Activated CD4-positive, alpha-beta memory T cell treated with anti-CD3 and anti-CD28 coated beads, Interleukin-2, amount 10 ng/mL, durations not matched to agents 7 days and 5 days (primary cell): Measurements from ENCODE around the gene SRSF2. TPM values are rescaled to one million over a fixed set of nuclear protein-coding genes. Genes with fewer than 3 reads are reported as not detected.
"Not testable (repeated sequence)": the region's sequence is repeated elsewhere in the genome, so short reads cannot be mapped to it uniquely, and the experiment has no call there.

ENCODE experiments used
- CTCF ChIA-PET: fragments of 350-600 bp; sonication (Branson Sonifier 250); formaldehyde crosslinking; loops from one replicate; lab custom pipeline; 2021; ENCODE audit warnings: antibody characterized with exemption, inconsistent platforms; lab: Charles Lee
- POLR2A ChIA-PET: fragments of 350-600 bp; sonication (Branson Sonifier 250); formaldehyde crosslinking; loops from one replicate; lab custom pipeline; 2021; ENCODE audit warnings: antibody characterized with exemption; lab: Charles Lee
- DNase-seq: peaks from one replicate; pipeline ENCODE4 v3.0.0-alpha.2; 2020
- H3K27ac Mint-ChIP-seq: one replicate; pipeline ENCODE4 v1.8.0; 2021; ENCODE audit warnings: mild to moderate bottlenecking, mixed read lengths
- H3K27me3 Mint-ChIP-seq: one replicate; pipeline ENCODE4 v1.8.0; 2021; ENCODE audit warnings: mixed read lengths
- H3K36me3 Mint-ChIP-seq: one replicate; pipeline ENCODE4 v1.8.0; 2021; ENCODE audit warnings: low read depth, mixed read lengths
- H3K4me1 Mint-ChIP-seq: one replicate; pipeline ENCODE4 v1.8.0; 2021; ENCODE audit warnings: mixed read lengths
- H3K4me3 Mint-ChIP-seq: one replicate; pipeline ENCODE4 v1.8.0; 2021; ENCODE audit warnings: mild to moderate bottlenecking, mixed read lengths
- H3K9me3 Mint-ChIP-seq: one replicate; pipeline ENCODE4 v1.8.0; 2021; ENCODE audit warnings: mixed read lengths
- total RNA-seq, 2 experiments: library from RNA; stranded (reverse); gene quantifications; one replicate each; pipeline ENCODE4 v1.2.3, GENCODE V29; 2021

Gene SRSF2
- total RNA-seq, 2 experiments from 2014 or later: 316 to 325 TPM

DNA sequence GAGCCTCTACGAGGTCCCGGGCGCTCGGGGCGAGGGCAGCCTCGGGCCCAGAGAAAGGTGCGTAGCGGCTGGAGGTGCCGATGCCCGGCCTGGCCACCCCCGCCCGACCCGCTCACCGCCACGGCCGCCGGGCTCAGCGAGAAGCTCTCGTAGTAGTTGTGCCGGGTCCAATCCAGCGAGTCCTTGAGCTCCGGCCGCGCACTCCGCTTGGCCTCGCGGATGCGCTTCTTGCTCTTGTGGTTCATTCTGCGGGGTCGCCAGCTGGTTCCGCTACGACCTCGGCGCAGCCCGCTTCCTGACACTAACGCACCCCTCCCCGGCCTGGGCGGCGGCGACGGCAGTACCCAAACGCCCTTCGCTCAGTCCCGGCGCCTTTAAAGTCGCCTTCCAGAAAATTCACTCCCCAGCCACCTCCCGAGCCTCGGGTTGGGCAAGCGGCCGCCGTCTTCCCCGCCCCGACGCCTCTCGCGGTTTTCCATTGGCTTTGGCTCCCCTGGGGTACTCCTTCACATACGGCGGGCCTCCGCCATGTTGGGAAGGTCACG lies 10.8 kb downstream of the SRSF2 start, which contains the start of gene JMJD6:
Gene JMJD6 (minus strand): TSS at position 376 of the 545 bp plus-strand sequence. CDS start 131 bp downstream, at position 245.
- ChIA-PET POLR2A (interaction anchor here (0.8 to 6.0 kb wide), 11 partner anchors 11 to 362 kb away, joined by 3 to 248 read pairs (median 6); partner anchors contain the start of genes MFSD11 and SRSF2), CTCF (interaction anchor here (0.5 to 5.2 kb wide), 4 partner anchors 9 to 921 kb away, joined by 4 to 36 read pairs (median 20); partner anchors contain the start of genes MFSD11 and SRSF2)
- H3K4me1 Mint-ChIP-seq: peaks cover 58% of the 10 kb centered on the region
- H3K27me3 Mint-ChIP-seq: no peaks in the 10 kb centered on the region
- no peaks in the 10 kb centered on the region for H3K9me3 Mint-ChIP-seq
- peak; percentile 97 for DNase-seq
- H3K36me3 Mint-ChIP-seq: peaks cover 71% of the 10 kb centered on the region
- H3K4me3 Mint-ChIP-seq: peak within 1 kb of the TSS; percentile 91
- peak within 1 kb of the TSS; percentile 94 for H3K27ac Mint-ChIP-seq

DNA sequence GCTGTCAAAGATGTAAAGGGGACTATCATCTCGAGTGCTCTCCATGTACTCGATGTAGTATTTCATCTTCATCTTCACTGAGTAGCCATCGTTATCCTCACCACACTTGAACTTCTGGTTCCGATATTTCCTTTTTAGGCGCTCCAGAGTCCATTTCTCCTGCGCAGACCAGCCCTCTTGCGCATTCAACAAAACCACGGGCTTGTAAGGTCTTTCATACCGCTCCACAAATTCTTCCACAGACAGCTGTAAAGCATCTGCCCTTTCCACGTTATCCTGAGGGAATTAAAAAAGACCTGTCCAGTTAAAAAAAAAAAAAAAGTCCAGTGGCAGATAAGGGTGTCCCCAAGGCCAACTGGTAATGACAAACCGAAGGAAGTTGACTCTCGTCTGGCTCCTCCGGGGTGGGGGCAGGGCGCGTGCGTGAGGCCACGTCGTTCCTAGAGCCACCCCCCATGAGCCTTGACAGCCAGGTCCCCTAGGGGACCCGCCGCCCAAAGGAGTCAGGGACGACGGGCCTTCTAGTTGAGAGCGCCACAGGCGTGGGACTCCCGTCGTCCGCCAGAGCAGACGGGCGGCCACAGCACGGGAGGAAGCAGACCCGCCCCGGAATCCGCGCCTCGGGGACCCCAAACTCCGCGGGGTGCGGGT lies 11.4 kb downstream of the SRSF2 start:
- ChIA-PET POLR2A (interaction anchor here (0.8 to 6.0 kb wide), 11 partner anchors 11 to 363 kb away, joined by 3 to 248 read pairs (median 6); partner anchors contain the start of genes MFSD11 and SRSF2), CTCF (interaction anchor here (0.5 to 5.2 kb wide), 6 partner anchors 10 to 920 kb away, joined by 3 to 36 read pairs (median 8); partner anchors contain the start of genes MFSD11 and SRSF2)
- Mint-ChIP-seq H3K27ac (peak overlapping the region; percentile 94), H3K36me3 (peaks cover 76% of the 10 kb centered on the region), H3K27me3 (no peaks in the 10 kb centered on the region), H3K4me1 (peaks cover 60% of the 10 kb centered on the region), H3K4me3 (peak overlapping the region; percentile 91), H3K9me3 (no peaks in the 10 kb centered on the region)
- DNase-seq: peak; percentile 81

DNA sequence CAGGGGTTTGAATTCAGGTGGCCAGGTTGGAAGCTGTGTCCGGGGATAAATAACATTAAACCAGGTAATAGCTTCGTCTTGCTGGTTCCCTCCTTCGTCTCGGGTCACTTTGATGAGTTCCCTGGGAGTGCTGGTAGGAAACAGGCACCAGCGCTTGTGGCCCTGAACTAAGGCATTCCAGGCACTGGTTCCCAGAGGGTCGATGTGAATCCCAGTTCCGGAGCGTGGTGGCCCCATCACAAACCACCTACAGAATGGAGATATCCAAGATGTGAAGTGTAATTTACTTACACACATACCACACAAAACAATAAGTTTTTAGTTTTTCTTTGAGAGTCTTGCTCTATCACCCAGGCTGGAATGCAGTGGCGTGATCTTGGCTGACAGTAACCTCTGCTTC lies 13.3 kb downstream of the SRSF2 start:
- Mint-ChIP-seq H3K36me3 (peaks cover 81% of the 10 kb centered on the region), H3K27me3 (no peaks in the 10 kb centered on the region), H3K27ac (no peak overlapping the region), H3K4me3 (no peak overlapping the region), H3K4me1 (peaks cover 51% of the 10 kb centered on the region), H3K9me3 (no peaks in the 10 kb centered on the region)
- POLR2A ChIA-PET: interaction anchor here (1.5 to 4.4 kb wide), 2 partner anchors 9 to 28 kb away, joined by 3 to 59 read pairs; no protein-coding TSS in a partner anchor
- CTCF ChIA-PET: interaction anchor here (0.6 to 5.2 kb wide), 2 partner anchors 9 to 10 kb away, joined by 3 to 36 read pairs; no protein-coding TSS in a partner anchor
- DNase-seq: no peak

DNA sequence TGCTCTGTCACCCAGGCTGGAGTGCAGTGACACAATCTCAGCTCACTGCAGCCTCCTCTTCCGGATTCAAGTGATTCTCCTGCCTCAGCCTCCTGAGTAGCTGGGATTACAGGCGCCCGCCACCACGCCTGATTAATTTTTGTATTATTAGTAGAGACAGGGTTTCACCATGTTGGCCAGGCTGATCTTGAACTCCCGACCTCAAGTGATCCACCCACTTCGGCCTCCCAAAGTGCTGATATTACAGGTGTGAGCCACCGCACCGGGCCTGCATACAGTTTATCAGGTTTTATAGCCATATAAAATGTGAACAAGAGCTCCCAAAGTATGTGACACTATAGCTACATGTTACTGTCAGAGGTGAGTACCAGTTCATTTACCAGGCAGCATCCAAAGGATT lies 14.2 kb downstream of the SRSF2 start:
- Mint-ChIP-seq H3K4me1 (peaks cover 45% of the 10 kb centered on the region), H3K36me3 (peaks cover 90% of the 10 kb centered on the region)
- not testable (repeated sequence) for H3K9me3 Mint-ChIP-seq, H3K4me3 Mint-ChIP-seq, H3K27ac Mint-ChIP-seq, H3K27me3 Mint-ChIP-seq, DNase-seq
- CTCF ChIA-PET: interaction anchor here (0.5 to 0.6 kb wide), 2 partner anchors 9 to 29 kb away, joined by 3 read pairs; no protein-coding TSS in a partner anchor
- POLR2A ChIA-PET: interaction anchor here (0.6 to 1.5 kb wide), 4 partner anchors 9 to 51 kb away, joined by 3 read pairs; no protein-coding TSS in a partner anchor

DNA sequence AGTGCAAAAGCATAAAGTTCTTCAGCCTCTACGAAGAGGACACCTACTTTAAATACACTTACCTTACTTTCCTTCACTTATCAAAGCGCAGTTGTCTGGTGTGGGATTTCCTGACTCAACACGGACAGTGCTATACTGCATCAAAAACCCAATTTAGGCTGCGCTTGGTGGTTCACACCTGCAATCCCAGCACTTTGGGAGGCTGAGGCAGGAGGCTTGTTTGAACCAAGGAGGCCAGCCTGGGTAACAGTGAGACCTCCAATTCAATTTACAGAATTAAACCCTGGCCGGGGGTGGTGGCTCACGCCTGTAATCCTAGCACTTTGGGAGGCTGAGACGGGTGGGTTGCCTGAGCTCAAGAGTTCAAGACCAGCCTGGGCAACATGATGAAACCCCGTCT lies 14.9 kb downstream of the SRSF2 start:
- Mint-ChIP-seq H3K27me3 (no peaks in the 10 kb centered on the region), H3K9me3 (no peaks in the 10 kb centered on the region), H3K4me3 (no peak overlapping the region), H3K4me1 (peaks cover 46% of the 10 kb centered on the region), H3K27ac (no peak overlapping the region), H3K36me3 (peaks cover 87% of the 10 kb centered on the region)
- POLR2A ChIA-PET: interaction anchor here (0.7 to 1.5 kb wide), 2 partner anchors 10 to 50 kb away, joined by 3 read pairs; no protein-coding TSS in a partner anchor
- DNase-seq: no peak
- CTCF ChIA-PET: no interaction called here

DNA sequence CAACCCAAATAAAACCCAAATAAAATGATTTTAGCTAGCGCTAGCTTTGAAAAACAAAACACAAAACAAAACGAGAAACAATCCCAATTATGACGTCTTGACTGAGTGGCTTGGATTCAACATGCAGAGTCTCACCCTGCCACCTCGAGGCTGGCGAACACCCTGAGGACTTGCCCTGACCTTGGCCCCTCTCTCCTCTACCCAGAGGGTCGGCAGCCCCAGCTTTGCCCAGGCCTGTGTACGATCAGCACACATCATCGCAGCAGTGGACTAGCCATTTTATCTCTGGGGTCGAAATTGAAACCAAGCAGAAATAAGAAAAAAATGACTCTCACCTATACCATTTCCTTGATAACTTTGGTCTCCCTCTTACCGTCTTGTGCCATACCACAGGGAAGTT lies 15.7 kb downstream of the SRSF2 start:
- Mint-ChIP-seq H3K9me3 (no peaks in the 10 kb centered on the region), H3K4me1 (peaks cover 52% of the 10 kb centered on the region), H3K4me3 (no peak overlapping the region), H3K27ac (no peak overlapping the region), H3K36me3 (peaks cover 90% of the 10 kb centered on the region), H3K27me3 (no peaks in the 10 kb centered on the region)
- ChIA-PET POLR2A (interaction anchor here (0.8 to 1.5 kb wide), 2 partner anchors 15 to 49 kb away, joined by 3 read pairs; partner anchors contain the start of gene SRSF2), CTCF (no interaction called here)
- DNase-seq: no peak

DNA sequence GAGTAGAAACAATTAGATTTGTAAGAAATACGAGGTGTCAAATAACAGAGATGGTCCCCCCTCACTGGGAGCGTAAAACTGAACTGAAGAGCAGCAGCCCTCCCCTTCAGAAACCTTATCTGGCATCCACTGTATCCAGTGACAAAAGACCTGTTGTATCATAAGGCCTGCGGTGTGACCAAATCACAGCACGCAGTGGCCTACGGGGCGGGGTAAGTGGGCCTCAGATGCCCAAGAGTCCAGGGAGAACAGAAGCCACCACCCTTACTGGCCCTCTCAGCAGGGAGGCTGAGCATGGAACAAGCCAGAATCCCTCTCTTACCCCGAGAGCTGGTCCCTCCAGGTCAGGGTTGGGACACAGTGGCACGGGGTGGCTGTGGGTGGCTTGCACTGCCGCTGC lies 16.2 kb downstream of the SRSF2 start:
- ChIA-PET POLR2A (interaction anchor here (0.8 kb wide), 1 partner anchor 16 kb away, joined by 3 read pairs; the partner anchor contains the start of gene SRSF2), CTCF (no interaction called here)
- no peak for DNase-seq
- Mint-ChIP-seq H3K36me3 (peaks cover 92% of the 10 kb centered on the region), H3K4me1 (peaks cover 57% of the 10 kb centered on the region), H3K27me3 (no peaks in the 10 kb centered on the region), H3K4me3 (no peak overlapping the region), H3K27ac (no peak overlapping the region), H3K9me3 (no peaks in the 10 kb centered on the region)

DNA sequence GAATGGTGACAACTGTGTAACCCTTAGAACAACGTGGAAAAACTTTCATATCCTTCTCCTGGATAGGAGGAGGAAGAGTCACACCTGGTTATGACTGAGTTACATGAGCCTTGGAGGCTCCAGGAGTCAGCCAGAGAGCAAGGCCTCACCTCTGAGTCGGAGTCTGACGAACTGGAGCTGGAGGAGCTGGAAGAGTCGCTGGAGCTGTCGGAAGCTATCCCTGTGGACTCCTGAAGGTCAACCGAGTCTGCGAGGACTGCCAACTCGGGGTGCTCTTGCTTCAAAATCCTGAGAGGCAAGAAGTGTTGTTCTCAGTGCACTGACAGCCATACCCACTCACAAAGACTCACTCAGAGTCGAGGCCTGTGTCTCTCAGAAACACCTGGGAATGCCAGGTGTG lies 16.9 kb downstream of the SRSF2 start:
- Mint-ChIP-seq H3K27ac (no peak overlapping the region), H3K4me3 (no peak overlapping the region), H3K27me3 (no peaks in the 10 kb centered on the region), H3K4me1 (peaks cover 59% of the 10 kb centered on the region), H3K36me3 (peaks cover 92% of the 10 kb centered on the region), H3K9me3 (no peaks in the 10 kb centered on the region)
- ChIA-PET POLR2A (interaction anchor here (1.1 to 1.4 kb wide), 2 partner anchors 15 to 18 kb away, joined by 3 to 7 read pairs; partner anchors contain the start of gene MFSD11), CTCF (interaction anchor here (0.6 kb wide), 1 partner anchor 498 kb away, joined by 4 read pairs; no protein-coding TSS in a partner anchor)
- DNase-seq: no peak

DNA sequence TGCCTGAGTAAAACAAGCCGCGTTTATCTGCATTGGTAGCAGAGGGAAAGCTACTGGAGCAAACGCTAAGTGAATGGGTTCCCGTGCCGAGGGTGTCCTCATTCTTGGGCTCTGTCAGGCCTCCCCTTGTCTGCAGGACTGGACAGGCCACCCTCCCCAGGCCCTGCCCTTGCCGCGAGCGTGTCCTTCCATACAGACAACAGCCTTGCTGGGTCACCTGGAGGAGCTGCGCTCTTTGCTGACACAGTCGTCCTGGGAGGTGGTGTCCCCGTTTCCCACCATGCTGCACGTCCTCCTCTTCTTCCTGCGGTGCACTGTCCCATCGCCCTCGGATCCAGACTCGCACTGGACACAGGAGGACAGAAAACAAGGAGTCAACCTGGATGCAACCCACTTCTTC lies 18.6 kb downstream of the SRSF2 start:
- Mint-ChIP-seq H3K4me1 (peaks cover 62% of the 10 kb centered on the region), H3K4me3 (no peak overlapping the region), H3K36me3 (peaks cover 91% of the 10 kb centered on the region), H3K9me3 (no peaks in the 10 kb centered on the region), H3K27me3 (no peaks in the 10 kb centered on the region), H3K27ac (no peak overlapping the region)
- CTCF ChIA-PET: no interaction called here
- no peak for DNase-seq
- POLR2A ChIA-PET: interaction anchor here (1.0 to 7.4 kb wide), 3 partner anchors 8 to 42 kb away, joined by 3 to 59 read pairs (median 3); partner anchors contain the start of genes JMJD6 and METTL23

DNA sequence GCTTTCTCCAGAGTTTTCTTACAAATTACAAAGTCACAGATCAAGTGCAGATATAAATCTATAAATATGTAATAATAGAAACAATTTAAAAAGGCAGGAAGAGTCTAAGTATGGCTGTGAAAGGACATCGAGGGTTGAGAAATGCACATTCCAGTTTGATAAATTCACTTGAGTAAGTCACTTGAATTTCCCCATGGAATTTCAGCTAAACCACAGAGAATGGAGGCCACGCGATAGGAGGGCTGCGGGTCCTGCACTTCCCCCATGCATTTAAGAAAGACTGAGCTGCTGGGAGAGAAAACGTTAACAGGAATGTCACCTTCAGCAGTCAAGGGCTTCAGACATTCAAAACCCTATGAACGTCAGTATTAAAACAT lies 20.3 kb downstream of the SRSF2 start:
- Mint-ChIP-seq H3K27me3 (no peaks in the 10 kb centered on the region), H3K36me3 (peaks cover 81% of the 10 kb centered on the region), H3K9me3 (no peaks in the 10 kb centered on the region), H3K27ac (peak overlapping the region; percentile 86), H3K4me3 (no peak overlapping the region), H3K4me1 (peaks cover 51% of the 10 kb centered on the region)
- DNase-seq: no peak
- POLR2A ChIA-PET: interaction anchor here (0.9 to 7.4 kb wide), 7 partner anchors 9 to 45 kb away, joined by 3 to 59 read pairs (median 4); partner anchors contain the start of genes JMJD6, METTL23 and MFSD11
- CTCF ChIA-PET: interaction anchor here (1.0 to 5.8 kb wide), 3 partner anchors 9 to 36 kb away, joined by 4 to 36 read pairs (median 6); partner anchors contain the start of genes JMJD6 and METTL23

DNA sequence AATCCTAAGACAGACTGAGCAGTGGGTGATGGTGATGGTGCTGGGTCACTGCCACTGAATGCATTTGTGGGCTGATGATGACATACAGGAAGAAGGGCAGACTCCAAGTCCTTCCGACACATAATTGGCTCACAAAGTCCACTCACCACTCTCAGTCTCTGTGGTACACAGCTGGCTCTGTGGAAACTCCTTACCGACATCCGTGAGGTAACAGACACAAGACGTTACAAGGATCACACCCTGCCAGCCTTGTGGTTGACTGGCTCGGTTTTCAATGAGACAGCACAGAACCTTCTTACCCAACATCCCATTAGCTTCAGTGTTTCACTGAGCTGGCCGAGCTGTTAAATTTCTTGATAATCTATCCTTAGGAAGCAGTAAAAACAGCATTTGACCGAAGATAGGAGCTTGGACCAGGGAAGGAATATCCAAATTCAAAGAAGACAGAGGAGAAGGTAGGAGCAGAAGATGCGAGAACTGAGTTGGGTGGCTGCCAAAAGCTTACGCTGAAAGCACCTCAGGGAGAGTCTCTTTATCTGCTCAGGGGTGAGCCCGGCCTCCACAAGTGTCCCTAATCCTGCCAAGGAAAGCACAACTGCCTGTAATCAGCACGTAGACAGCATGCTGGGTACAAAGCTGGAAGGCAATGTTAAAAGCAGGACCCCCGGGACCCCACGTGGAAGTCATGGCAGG lies 20.8 kb downstream of the SRSF2 start:
- H3K27me3 Mint-ChIP-seq: no peaks in the 10 kb centered on the region
- H3K27ac Mint-ChIP-seq: peak overlapping the region; percentile 86
- H3K9me3 Mint-ChIP-seq: no peaks in the 10 kb centered on the region
- ChIA-PET CTCF (interaction anchor here (0.9 to 5.8 kb wide), 3 partner anchors 8 to 35 kb away, joined by 4 to 36 read pairs (median 6); partner anchors contain the start of genes JMJD6 and METTL23), POLR2A (interaction anchor here (0.9 to 7.4 kb wide), 6 partner anchors 10 to 45 kb away, joined by 3 to 59 read pairs (median 6); partner anchors contain the start of genes JMJD6, METTL23 and MFSD11)
- H3K4me1 Mint-ChIP-seq: peaks cover 49% of the 10 kb centered on the region
- peak; percentile 69 for DNase-seq
- no peak overlapping the region for H3K4me3 Mint-ChIP-seq
- peaks cover 76% of the 10 kb centered on the region for H3K36me3 Mint-ChIP-seq

DNA sequence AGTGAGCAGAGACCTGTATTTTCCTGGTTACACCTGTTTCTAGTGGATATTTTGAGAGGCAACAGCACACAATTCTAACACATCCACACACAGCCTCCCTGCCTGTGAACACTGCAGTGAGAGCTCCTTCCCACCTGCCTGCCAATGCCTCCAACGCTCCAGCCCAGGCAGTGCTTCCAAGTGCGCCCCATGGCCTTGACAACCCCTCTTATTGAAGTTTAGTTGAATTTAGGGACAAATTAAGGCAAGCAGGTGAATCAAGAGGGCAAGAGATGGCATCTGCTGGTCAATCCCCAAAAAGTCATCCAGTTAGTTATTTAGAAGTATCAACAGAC lies 21.7 kb downstream of the SRSF2 start:
- peak overlapping the region; percentile 86 for H3K27ac Mint-ChIP-seq

More for the DNA sequence above, 21.7 kb downstream of the SRSF2 start:
- H3K27me3 Mint-ChIP-seq: no peaks in the 10 kb centered on the region
- ChIA-PET CTCF (interaction anchor here (1.2 to 5.8 kb wide), 4 partner anchors 11 to 44 kb away, joined by 3 to 36 read pairs (median 12); partner anchors contain the start of genes JMJD6 and METTL23), POLR2A (interaction anchor here (2.0 to 7.4 kb wide), 2 partner anchors 11 to 17 kb away, joined by 7 to 59 read pairs; partner anchors contain the start of genes JMJD6 and METTL23)
- no peak overlapping the region for H3K4me3 Mint-ChIP-seq
- H3K36me3 Mint-ChIP-seq: peaks cover 67% of the 10 kb centered on the region
- DNase-seq: no peak
- peaks cover 46% of the 10 kb centered on the region for H3K4me1 Mint-ChIP-seq
- H3K9me3 Mint-ChIP-seq: no peaks in the 10 kb centered on the region
